OCI-LY7 (cell line): ENCODE data around the gene ZDHHC3.
"Not testable (repeated sequence)": the region's sequence is repeated elsewhere in the genome, so short reads cannot be mapped to it uniquely, and the experiment has no call there.

Experiments used
- EZH2phosphoT487 ChIP-seq: fragments of 200-600 bp; sonication (generic); IDR thresholded peaks from 2 replicates; pipeline ENCODE4 v1.6.1; 2018; ENCODE audit warnings: low read depth, borderline replicate concordance, mild to moderate bottlenecking, mixed run types, antibody characterized with exemption, low read length, moderate library complexity, mixed read lengths
- TF ChIP-seq, protein P1 (sequence below): fragments of 200-600 bp; sonication (generic); conservative IDR thresholded peaks from 2 replicates; pipeline ENCODE4 v1.5.1; 2014; ENCODE audit warnings: mild to moderate bottlenecking, antibody characterized with exemption, low read length, moderate library complexity, mixed read lengths

- TF ChIP-seq, protein P1, sequence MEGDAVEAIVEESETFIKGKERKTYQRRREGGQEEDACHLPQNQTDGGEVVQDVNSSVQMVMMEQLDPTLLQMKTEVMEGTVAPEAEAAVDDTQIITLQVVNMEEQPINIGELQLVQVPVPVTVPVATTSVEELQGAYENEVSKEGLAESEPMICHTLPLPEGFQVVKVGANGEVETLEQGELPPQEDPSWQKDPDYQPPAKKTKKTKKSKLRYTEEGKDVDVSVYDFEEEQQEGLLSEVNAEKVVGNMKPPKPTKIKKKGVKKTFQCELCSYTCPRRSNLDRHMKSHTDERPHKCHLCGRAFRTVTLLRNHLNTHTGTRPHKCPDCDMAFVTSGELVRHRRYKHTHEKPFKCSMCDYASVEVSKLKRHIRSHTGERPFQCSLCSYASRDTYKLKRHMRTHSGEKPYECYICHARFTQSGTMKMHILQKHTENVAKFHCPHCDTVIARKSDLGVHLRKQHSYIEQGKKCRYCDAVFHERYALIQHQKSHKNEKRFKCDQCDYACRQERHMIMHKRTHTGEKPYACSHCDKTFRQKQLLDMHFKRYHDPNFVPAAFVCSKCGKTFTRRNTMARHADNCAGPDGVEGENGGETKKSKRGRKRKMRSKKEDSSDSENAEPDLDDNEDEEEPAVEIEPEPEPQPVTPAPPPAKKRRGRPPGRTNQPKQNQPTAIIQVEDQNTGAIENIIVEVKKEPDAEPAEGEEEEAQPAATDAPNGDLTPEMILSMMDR, result not testable (repeated sequence)
- not testable (repeated sequence) for TF ChIP-seq EZH2phosphoT487
These were observed 10.4 kb upstream of the ZDHHC3 start for GRCh38 chr3:44986330-44986729.
